ENCODE results near the gene KRT13.

The KRT13 gene

DNA sequence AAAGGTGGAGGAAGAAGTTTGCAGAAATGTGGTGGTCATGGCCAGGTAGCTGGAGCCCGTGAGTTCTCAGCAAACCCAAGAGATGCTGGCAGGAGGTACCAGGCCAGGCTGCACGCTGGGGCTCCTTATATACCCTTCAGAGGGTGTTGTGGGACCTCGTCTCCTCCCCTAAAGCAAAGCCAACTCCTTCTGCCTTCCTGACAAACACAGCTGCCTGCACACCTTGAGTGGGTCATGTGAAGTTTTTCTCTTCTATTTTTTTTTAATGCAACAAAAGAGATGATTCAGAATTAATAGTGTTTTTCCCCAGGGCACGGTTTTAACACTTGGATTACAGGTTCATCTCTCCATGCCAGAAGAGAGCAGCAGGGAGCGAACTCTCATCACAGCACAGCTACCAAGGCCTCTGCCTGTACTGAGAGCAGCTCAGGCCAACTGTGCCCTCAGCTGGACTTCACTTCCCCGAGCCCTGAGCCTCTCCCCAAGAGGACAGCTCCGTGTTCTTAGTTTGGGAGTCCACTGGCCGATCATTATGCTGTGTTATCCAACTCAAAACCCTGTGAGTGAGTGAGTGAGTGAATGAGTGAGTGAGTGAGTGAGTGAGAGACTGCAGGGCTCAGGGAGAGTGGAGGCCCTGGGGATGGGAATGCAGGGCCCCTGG lies 13.5 kb upstream of the KRT13 start, which contains the start of gene KRT15:
TSS of gene KRT15 (minus strand) at position 102 of the 661 bp plus-strand sequence. CDS start at position 39, 63 bp downstream.
- no peak for DNase-seq

DNA sequence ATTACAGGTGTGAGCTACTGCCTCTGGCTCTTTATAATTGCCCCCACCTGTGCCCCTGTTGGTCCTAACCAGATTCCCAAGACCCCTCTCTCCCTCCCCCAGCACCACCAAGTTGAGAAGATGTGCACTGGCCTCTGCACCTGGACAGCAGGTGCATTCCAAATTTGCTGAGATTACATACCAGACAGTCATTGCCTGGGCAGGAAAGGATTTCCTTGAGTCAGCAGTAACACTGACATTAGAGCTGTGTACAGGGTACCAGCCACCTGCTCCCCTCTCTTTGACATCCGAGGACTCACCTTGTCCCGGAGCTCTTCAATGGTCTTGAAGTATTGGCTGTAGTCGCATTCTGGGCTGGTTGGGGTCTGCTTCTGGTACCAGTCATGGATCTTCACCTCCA lies 12.6 kb upstream of the KRT13 start:
- DNase-seq, result no peak

DNA sequence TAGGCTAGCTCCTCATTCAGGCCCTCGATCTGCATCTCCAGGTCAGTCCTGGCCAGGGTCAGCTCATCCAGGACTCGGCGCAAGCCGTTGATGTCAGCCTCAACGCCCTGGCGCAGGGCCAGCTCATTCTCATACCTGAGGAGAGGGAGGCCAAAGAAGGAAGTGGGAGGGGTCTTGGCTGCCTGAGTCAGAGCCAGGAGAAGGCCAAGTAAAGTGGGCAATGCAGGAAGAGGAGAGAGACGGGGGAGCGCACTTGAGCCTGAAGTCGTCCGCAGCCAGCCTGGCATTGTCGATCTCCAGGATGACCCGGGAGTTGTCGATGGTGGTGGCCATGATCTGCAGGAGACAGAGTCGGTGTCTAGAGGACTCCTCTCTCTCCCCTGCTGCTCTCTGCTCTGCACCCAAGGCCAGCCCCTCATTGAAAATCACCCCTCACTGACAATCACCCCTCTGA lies 11.4 kb upstream of the KRT13 start:
- DNase-seq, result no peak

DNA sequence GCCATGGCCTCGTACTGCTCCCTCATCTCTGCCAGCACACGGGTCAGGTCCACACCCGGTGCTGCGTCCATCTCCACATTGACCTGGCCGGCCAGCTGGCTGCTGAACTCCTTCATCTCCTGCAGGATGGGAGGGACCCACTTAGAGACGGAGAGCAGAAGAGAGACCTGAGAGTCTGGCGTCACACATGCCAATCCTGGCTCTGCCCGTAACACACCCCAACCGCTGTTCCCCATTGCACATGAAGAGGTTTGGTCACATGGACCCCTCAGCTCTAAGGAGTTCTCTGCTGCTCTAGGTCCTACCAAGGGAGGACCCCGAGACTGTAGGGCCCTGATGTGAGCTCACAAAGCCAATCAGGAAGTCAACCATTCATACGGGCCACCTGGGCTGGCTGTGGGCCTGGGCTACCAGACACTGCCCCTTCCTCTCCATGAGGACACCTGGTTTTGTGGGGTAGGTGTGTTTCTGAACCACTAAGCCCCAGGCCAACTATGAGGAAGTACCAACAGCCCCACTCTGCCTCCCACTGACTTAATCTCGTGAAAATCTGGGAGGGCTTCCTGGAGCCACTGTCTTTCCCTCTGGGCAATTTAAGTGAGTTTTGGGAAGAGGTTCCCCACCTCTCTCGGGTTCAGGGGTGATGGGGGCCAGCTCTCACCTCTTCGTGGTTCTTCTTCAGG lies 10.9 kb upstream of the KRT13 start:
- DNase-seq, result no peak

DNA sequence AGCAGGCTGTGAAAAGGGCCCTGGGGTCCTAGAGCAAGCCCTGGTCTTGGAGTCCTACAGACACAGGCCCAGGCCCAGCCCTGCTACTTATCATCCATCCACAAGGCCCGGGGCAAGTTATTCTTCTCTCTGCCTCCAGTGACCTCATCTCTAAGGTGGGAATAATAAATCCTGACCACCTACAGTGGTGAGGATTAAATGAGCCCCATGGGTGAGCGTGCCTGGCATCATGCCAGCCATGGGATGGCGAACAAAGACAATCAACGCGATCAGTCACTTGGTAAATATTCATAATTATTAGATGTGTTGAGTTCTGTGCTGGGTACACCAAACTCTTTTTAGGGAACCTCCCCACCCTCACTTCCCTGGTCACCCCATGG lies 7.7 kb upstream of the KRT13 start:
- DNase-seq, result no peak

DNA sequence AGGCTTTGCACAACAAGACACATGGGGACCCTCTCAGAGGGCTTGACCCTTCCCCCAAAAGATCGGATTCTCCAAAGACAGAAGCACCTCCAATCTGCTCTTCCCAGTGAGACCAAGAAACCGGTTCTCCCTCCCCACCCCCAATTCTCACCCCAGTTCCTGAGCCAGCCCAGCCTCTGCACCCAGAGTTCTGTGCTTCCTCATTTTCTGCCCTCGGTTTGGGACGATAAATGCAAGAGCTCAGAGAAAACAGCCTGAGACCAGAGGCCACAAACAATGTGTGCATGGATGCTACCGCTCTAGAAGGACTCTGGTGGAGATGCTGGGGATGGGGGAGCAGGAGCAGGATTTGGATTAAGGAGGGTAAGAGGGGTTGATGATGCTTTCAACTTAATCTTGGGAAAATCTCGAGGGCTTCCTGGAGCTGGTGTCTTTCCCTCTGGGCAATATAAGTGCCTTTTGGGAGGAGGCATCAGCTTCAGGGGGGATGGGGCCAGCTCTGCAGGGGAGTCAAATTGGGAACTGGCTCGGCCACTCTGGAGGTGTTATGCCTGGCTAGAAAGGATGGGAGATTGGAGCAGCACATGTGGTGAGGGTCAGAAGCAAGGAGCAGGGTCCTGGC lies 7.2 kb upstream of the KRT13 start:
- no peak for DNase-seq

DNA sequence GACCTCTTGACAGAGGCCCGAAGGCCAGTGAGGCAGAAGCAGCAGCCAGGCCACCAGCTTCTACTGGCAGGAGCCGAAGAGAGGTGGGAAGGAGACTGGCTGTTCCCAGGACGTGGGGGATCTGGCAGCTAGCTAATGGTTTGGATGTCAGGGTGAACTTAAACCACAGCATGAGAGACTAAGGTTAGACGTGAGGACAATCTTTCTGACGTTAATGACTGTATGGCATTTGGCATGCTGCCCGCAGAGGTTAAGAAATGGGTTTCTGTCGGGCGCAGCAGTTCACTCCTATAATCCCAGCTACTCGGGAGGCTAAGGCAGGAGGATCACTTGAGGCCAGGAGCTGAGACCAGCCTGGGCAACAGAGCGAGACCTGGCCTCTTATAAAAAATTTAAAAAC lies 6.3 kb upstream of the KRT13 start:
- no peak for DNase-seq

DNA sequence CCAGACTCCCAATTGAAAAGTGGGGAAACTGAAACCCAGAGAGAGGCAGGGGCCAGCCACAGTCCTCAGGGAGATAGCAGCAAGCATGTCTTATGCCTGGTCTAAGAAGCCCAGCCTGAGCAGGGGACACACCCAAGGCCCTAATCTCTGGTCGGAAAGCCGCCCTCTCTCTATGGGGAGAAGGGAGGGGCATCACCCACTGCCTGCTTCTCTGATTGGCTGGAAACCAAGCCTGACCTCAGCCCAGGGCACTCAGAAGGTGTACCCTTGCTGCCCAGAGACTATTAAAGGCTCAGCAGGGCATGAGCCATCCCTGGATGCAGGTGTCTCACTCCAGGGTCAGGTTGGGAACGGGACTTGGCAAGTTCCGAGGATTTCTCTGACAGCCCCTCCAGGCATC lies 5.7 kb upstream of the KRT13 start:
- DNase-seq, result no peak

DNA sequence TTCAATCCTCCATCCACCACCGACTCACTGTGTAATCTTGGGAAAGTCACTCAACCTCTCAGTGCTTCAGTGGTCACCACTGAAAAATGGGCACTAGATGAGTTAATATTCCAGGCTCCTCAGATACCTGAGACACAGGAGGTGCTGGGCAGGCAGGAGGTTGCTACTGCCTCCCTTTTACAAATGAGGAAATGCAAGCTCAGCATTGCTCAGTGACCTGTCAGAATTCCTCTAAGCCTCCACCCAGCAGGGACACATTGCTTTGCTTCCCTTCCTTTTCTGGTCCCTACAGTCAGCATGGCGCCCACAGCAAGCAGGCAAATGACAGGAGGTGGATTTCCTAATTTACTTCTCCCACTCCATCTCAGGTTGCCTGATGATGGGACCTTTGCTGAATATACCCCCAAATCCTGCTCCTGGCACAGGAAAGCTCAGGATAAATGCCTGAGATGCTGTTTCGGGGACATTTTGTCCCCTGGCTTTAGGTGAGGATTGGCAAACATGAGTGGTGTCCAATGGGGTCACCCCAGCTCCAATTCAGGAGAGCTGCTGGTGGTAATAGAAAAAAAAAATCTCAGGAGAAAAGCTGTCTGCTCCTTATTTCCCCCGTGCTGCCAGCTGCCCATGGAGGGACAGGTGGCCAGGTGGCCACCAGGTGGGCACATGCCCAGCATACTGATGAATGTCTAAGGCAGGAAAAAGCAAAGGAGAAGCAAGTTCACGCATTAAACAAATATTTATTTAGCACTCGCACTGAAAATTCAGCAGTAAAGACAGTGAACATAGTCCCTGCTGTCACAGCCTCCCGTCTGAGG lies 5.0 kb upstream of the KRT13 start:
- DNase-seq, result no peak

DNA sequence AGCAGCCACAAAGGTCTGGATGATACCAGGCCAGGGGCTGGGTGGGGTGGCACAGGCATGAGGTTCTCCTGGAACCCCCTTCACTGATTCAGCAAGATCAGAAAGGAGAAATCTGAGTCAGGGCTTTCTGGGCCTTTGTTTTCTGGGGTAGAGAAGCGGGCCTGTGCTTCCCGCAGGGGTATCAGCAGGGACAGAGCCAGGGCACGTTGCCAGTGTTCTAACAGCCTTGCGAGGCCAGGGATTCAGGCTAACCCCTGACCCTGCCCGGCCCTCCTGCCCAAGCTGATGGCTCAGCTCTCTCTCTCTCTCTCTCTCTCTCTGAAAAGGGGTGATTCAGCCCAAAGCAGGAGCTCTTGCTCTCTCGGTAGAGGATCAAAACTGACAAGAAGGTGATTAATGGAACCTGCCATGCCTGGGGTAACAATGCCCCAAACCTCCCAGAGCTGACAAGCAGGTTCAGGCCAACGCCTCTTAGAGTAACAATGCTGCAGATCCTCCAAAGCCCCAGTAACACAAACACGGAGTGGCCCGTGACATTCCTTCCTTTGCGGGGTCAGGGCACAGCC lies 2.0 kb upstream of the KRT13 start:
- DNase-seq, result no peak

DNA sequence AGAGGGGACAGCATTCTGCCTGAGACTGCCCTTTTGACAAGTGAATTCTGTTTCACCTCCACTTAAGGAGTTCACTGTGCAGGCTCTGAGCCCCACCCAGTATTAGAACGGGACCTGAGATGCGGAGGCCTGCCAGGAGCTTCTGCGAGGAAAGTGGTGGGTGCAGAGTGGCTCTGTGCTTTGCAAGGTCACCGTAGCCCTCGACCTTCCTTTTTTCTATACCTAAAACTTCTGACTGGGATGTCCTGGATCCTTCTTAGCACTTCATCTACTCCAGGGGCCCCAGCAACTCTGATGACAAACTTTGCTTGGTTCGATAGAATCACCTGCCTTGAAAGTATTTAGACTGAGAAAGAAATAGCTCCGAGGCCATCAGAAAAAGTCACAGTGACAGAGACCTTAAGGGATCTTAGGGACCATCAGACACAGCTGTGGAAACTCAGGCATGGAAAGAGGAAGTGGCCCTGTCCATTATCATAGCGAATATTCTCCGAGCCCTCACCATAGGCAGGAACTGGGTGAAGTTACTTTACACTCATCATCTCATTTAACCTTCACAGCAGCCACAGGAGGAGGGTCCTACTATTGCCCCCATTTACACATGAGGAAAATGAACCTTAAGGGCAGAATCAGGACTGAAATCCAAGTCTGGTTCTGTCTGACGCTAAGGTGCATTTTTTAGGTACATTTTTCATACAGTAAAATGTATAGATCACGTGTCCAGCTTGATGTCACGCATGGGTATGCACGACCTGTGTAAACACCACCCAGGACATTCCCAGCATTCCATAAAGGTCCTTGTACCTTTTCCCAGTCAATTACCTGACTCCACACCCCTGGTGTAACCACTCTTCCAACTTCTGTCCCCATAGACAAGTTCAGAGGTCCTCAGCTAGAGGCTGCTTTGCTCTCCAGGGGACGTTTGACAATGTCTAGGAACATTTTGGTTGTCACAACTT lies 676 bp upstream of the KRT13 start:
- DNase-seq, result no peak

DNA sequence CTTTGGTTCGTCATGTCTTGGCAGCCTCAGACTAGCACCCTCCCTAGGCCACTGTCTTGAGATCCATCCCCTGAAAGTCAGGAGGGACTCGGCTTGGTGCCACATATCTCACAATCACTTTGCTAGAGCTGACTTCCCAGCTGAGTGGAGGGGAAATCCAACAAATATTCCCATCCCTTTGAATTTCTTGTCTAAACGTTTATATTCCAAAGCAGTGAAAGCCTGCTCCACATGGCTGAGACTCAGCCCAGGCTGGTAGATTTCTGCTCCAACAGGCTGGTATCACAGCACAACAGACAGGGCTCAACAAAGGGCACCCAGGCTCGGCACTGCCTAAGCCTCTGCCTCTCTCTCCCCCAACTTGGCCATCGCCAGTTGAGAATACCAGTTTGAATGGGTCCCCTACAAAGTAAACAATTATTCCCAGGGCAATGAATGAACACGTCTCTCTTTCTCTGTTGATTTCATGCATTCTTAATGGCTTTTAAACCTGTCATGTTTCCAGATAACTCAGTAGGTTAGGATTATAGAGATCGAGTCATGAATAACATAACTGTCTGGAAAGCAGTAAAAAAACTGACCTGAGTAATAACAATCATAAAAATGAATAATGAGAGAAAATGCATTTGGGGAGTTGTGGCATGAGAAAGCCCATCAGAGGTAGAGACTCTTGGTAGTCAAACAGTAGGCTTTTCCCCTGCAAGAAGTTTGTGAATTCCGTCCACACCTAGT lies 1.0 kb downstream of the KRT13 start:
- no peak for DNase-seq

DNA sequence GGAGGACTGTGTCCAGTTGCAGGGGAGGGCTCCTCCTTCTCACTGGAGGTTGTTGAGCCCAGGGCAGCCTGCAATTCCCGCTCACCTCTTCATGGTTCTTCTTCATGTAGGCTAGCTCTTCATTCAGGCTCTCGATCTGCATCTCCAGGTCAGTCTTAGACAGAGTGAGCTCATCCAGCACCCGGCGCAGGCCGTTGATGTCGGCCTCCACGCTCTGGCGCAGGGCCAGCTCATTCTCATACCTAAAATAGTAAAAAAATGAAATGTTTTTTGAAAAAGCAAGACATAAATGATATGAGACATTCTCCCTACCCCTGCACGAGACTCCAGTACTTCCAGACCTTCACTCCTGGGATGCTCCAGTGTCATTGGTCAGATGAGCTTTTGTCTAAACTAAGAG lies 2.2 kb downstream of the KRT13 start:
- DNase-seq, result no peak

DNA sequence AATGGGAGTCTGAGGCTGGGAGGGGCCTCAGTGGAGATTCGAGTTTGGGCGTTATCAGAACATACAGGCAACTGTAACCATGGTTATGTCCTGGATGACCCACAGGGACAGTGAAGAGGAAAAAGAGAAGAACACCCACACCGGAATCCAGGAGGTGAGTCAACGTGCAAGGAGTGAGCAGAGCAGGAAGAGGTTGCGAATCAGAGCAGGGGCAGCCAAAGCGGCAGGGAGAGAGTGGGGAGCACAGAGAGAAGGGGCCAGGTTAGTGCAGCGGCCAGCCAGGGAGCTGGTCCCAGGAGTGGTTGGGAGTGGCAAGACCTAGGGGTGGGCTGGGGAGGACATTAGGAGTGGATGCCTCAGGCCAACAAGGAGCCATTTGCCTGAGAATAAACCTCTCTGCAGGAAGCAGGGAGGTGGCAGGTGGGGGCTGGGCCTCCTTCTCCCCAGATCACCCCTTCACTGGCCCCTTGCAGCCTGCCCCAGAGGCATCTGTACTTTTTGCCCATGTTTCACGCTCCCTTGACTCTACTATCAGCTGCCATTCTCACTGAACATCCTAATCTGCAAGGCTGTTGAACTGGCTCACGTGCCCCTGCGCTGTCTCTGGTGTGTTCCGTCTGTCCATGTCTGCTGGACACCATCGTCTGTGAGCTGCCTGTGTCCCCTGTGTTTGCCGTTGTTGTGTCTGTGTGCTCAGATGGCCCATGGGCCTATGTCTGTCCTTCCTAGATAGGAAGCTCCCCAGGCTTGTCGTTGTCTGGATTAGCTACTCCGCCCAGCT lies 5.1 kb downstream of the KRT13 start:
- no peak for DNase-seq

DNA sequence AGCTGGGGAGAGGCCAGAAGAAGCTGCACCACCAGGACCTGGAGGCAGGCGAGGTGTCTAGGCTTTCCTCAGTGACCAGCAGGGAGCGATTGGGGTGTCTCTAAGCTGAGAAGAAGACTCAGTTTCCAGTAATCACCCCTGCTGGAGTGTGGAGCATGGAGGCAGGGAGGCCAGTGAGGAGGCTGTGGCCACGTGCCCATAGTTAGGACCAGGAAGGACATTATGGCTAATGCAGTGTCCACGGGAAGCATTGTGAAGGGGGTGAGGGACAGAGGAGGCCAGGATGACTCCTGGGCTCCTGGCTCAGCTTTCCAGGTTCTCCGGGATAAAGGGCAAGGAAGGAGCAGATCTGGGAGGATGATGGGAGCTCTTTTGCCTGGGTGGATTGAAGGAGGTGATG lies 5.7 kb downstream of the KRT13 start:
- DNase-seq, result no peak

DNA sequence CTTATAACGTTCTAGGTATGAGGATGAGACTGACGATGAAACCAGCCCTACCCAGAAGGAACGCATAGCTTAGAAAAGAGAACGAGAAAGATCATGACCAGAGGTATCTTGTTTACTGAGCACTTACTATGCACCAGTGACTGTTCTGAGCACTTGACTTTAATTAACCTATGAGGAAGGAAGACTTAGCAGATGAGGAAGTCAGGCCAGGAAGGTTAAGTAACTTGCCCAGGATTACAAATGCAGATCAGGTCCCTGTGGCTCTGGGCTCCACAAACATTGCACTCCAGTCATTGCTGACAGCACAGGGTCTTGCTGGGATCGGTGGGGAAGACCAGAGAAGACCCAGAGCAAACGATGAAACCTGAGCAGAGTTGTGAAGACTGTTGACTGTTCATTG lies 7.1 kb downstream of the KRT13 start:
- DNase-seq, result no peak

DNA sequence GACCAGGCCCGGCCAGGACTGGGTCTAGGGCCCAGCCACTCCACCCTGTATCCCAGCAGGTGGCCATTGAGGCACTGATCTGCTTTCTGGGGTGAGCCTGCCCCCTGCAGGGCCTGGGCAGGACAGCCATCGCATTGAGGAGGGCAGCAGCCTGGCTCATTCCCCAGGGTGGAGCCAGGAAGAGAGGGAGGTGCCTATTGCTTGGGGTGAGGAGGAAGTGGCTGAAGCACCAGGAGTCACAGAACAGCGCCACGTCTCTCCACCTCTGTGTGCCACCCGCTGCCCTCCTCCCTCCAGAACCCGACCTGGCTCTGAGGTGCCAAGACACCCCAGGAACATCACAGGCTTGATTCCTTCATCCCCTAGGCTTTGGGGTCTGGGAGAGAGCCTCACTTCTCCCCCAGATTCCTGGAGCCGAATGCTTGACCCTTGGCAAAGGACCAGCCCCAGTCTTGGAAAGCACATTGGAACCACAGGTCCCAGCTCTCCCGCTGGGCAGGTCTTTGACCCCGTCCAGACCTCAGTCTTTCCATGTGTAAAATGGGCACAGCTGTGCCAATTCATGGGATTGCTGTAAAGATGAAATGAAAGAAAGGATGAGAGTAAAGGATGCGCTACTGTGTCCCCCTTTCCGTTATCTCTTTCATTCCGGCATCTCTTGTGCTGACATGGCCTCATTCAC lies 8.5 kb downstream of the KRT13 start:
- DNase-seq, result peak; percentile 43

DNA sequence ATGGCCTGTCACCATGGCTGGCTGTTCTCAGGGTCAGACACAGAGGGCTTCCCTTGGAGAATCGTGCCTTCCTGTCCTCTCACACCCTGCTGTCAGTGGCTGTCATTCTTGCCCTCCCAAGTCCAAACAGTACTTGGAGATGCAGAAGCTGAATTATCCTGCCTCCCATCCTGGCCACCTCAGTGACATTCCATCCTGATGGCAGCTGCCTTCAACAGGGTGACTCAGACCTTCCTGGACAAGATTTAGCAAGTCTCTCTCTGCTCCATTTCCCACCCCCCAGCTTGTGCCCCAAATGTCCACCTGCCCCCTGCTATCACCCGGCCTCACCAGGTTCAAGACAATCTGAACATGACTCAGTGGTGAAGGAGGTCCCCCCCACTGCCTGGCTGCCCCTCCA lies 10.9 kb downstream of the KRT13 start:
- DNase-seq, result no peak

DNA sequence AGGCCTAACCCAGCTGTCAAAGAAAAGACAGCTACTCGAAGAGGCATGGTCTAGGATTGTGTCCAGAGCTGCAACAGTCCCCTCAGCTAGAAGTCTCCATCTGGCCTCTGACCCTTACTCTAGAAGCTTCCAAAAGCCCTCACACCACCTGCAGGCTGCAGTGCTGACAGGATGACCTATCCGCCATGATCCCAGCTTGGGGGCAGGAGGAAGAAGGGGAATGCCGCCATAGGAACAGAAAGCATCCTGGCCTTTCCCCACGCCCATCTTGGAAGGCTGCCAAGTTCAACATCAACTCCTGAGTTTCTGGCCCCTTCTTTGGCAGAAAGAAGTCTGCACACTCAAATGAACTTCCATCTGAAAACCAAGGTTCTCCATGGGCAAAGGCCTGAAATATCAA lies 12.6 kb downstream of the KRT13 start:
- DNase-seq, result peak; percentile 53

DNA sequence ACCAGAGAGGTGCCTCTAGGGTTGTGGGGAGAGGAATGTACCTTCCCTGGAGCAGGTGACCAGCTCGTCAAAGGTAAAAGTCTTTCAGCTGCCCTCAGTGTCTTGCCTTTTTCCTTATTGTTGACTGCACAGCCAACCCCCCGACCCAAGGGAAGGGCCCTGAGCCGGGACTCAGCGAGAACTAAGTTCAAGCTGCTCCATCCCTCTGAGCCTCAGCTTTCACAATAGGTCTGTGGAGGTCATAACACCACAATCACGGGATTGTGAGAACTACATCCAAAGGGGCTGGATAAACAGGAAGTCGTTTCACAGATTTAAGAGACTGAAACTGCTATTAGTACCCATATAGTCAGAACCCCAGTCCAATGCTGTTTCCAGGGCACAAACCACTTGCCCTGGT lies 13.1 kb downstream of the KRT13 start:
- DNase-seq, result no peak

Measured in right hindlimb (tissue), 1 donor.